LNCaP clone FGC (cell line): Measurements from ENCODE around the gene FUNDC2.

Experiments used
- DNase-seq: peaks from one replicate; pipeline ENCODE4 v3.0.0-alpha.2; 2011; ENCODE audit warnings: low read depth
- H3K4me3 ChIP-seq: 2 replicates; pipeline ENCODE4 v1.5.1; 2011; ENCODE audit warnings: mild to moderate bottlenecking, low read depth, low read length, control low read depth
- TF ChIP-seq, protein P1 (sequence below): IDR thresholded peaks from 2 replicates; pipeline ENCODE4 v1.5.1; 2012; ENCODE audit warnings: mild to moderate bottlenecking; ENCODE audit not compliant: control insufficient read depth, insufficient read depth; ENCODE audit errors: extremely low read depth

FUNDC2 gene

DNA sequence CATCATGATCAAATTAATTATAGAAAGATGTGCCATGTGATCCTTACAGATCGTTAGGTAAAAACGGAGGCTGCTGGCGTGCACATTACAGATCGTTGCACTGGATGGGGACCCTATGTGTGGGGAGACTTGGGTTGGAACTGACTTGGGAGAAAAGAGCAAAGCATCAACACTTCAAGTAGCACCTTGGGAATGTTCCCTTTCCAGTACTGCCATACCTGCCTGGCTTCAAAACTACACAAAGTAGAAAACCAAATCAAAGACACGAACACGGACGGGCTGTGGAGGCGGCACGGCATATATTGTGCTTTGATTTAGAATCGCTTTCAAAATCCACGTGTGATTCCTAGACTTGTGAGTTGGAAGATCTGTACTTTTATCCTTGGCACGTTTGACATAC is 43.4 kb downstream of the FUNDC2 start:
- TF ChIP-seq, protein P1, sequence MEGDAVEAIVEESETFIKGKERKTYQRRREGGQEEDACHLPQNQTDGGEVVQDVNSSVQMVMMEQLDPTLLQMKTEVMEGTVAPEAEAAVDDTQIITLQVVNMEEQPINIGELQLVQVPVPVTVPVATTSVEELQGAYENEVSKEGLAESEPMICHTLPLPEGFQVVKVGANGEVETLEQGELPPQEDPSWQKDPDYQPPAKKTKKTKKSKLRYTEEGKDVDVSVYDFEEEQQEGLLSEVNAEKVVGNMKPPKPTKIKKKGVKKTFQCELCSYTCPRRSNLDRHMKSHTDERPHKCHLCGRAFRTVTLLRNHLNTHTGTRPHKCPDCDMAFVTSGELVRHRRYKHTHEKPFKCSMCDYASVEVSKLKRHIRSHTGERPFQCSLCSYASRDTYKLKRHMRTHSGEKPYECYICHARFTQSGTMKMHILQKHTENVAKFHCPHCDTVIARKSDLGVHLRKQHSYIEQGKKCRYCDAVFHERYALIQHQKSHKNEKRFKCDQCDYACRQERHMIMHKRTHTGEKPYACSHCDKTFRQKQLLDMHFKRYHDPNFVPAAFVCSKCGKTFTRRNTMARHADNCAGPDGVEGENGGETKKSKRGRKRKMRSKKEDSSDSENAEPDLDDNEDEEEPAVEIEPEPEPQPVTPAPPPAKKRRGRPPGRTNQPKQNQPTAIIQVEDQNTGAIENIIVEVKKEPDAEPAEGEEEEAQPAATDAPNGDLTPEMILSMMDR, result no peak
- H3K4me3 ChIP-seq, result peak overlapping the region; percentile 71
- DNase-seq, result no peak

- H3K4me3 ChIP-seq, result peak overlapping the region; percentile 71
- TF ChIP-seq, protein P1, result no peak
- DNase-seq, result no peak
Observed at GRCh38 chrX:155070663-155070974, 44.0 kb downstream of the FUNDC2 start.

- DNase-seq, result peak; percentile 47
- H3K4me3 ChIP-seq, result peak within 1 kb of the TSS; percentile 76
- TF ChIP-seq, protein P1, result no peak
Observed at GRCh38 chrX:155070975-155071693, 44.5 kb downstream of the FUNDC2 start, which contains the start of the genes BRCC3, CMC4 and MTCP1. TSS of gene BRCC3 (plus strand) at chrX:155071508. CDS start at chrX:155071528, 20 bp downstream. TSS of gene CMC4 (minus strand) at chrX:155071136. CDS start at chrX:155064023, 7,113 bp downstream. TSS of gene MTCP1 (minus strand) at chrX:155071136. CDS start at chrX:155066010, 5,126 bp downstream.

DNA sequence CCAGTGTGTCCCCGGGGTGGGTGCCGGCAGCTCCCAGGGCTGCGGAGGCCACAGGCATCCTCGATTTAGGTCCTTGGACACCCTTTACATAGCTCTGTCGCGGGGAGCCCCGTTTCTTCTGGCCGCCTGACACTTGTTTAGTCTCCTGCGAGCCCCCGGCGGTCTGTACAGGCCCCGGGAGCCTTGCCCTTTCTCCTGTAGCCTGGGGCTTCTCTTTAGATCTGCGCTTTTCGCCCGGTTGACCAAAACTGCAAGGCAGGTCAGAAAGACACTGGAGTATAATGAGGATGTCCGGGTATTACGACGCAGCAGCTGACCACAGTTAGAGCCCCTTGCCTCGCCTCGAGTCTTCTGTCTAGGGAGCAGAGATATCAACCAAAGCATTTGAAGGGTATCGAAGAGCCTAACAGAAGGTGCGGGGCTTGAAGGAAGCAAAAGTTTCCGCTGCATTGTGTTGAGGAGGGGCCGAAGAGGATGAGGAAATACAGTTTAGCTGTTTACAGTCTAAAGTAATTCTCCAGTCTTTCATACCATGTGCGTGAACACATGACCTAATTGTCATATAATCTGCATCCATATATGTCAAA is 45.1 kb downstream of the FUNDC2 start:
- no peak for DNase-seq
- H3K4me3 ChIP-seq, result peak overlapping the region; percentile 76
- TF ChIP-seq, protein P1, result no peak

DNA sequence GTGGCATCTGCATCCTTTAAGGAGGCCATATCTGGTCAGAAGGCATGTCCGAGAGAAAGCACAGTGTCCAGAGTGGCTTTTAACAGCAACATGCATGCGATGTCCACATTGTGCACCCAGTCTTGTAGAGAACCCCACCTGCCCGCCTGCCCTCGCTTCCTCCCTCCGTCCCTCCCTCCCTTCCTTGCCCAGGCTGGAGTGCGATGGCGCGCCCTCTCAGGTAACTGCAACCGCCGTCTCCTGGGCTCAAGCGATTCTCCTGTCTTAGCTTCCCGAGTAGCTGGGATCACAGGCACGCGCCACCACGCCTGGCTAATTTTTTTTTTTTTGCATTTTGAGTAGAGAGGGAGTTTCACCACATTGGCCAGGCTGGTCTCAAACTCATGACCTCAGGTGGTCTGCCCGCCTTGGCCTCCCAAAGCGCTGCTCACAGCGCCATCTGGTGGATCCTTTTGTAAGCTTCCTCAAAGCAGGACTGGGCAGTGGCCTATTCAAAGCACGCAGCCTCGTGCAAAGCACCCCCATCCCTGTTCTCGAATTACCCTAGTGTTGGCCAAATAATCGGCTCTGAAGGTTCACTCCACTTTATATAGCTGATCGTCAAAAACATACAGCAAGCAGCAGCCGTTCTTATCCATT is 59.7 kb downstream of the FUNDC2 start:
- TF ChIP-seq, protein P1, result peak; percentile 29
- no peak overlapping the region for H3K4me3 ChIP-seq
- no peak for DNase-seq

DNA sequence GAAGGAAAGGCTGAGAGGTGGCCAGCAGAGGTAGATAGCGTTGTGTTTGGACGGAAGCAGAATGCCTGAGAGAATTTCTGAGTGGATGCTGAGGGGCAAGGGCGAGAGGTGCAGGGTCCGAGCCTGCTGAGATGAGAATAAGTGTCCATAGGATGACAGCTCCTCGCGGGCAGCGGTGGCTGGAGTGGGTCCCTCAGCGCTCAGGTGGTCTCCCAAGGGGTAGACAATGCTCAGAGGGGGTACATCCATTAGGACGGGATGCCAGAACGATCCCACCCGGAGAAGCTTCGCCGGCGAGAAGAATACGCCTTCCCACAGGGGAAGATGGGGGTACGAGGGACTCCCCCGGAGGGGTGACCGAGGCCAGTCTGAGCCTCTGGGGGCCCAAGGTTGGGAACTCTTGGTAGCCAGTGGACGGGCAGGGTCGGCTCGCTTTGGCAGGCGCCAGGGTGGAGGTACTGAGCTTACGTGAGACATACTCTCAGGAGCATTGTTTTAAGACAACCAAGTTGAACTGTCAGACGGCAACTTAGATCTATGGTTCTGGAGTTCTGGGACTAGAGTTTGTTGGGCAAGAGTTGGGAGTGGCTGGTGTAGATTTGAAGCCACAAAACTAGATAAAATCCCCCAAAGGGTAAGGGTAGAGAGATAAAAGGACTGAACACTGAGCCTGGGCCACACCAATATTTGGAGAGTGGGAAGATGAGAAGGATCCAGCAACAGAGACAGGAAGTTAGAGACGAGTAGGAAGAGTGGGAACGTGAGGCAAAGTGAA is 60.5 kb downstream of the FUNDC2 start:
- TF ChIP-seq, protein P1, result no peak
- no peak overlapping the region for H3K4me3 ChIP-seq
- DNase-seq, result no peak
